ENCODE data around the gene BBX.

Gene BBX

DNA sequence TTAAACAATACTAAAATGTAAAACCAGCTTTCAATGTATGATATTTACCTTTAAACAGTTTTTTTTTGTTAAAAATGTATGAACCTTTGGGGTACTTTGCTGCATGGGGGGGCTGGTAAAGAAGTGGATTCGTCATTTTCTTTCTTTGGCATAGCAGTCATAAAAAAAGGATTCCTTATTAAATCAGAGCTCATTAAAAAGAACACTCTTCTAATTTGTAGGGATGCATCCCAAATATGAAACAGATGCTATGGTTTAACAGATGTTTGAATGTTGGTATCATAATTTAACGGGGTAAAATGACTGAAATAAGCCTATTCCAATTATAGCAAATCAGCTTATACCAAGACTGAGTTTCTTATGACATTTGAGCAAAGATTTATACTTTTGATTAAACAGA lies 234.4 kb downstream of the BBX start:
- no peak for DNase-seq

DNA sequence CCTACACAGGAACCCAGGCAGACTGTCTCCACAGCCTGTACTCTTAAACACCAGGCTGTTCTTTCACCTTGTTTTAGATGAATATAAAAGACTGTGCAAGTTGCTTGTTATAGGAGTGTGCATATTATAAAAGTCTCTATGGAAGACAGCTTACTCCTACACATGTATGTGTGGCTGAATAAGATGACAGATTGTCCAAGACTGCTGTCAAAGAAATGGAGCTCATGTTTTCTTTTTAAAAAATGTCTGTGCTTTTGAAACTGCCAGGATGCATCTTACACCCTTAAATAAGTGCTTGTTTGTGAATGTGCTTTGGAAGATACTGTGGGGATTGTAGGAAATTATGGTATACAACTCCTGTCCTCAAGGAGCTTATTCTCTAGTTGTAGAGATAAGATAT lies 237.4 kb downstream of the BBX start:
- no peak for DNase-seq

DNA sequence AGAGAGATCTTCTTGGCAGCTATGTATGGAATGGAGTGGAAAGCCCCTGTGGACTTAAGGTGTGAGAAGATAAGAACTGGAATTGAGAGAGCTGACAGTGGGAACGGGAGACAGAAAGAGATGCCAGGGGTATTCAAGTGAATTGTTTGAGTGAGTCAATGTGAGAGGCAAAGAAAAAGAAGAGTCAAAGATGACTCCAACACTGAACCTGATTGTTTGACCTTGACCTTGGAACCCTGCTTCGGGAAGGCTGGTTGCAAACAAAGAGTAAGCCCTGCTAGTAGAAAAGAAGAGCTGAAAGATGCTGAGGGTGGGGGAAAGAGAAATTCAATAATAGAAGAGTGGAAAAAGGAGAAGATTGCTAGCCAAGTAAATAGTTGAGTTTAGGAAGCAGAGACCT lies 238.6 kb downstream of the BBX start:
- DNase-seq = no peak

DNA sequence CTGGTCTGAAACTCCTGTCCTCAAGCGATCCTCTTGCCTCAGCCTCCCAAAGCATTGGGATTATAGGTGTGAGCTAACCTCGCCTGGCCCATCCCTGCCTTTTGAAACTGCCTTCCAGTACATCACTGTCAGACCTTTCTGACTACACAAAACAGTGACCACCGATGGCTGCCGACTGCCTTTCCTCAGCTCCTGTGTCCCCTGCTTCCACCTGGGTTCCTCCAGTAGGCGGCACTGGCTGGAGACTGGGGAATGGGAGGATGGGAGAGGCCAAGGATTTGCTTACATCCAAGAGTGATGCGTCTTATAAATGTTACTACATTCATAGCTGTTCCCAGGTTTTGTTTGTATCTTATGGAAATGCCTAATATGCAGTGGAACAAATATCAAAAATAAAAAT lies 242.8 kb downstream of the BBX start:
- DNase-seq = no peak

DNA sequence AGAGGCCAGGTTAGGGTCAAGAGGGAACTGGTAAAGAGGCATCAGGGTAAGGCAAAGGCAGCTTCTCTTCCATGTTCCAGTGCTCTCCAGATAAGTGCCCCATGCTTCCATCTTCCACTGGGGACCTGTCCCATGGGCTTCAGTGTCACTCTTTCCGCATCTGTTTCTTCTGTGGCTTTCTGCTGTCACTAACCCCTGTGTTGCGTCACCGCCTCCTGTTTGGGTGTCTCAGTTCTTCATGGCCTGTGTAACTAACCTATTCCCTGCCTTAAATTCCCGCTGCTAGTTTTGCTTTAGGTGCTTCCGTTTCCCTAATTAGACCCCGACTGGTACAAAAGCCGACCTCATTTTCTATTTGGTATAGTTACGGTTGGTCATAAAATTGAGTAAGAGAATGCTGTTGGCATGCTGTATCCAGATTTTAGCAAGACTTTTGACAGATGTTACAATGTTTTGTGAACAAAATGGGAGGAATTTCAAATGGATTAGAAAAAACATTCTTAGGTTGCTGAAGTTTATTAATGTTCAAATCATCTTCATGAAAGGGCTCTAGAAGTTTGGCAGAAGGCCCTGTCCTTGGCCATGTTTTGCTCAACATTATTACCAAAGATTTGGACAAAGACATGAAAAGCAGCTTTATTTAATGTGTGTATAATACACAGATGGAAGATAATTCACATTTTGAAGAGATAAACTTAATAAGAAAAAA lies 245.3 kb downstream of the BBX start:
- no peak for DNase-seq

DNA sequence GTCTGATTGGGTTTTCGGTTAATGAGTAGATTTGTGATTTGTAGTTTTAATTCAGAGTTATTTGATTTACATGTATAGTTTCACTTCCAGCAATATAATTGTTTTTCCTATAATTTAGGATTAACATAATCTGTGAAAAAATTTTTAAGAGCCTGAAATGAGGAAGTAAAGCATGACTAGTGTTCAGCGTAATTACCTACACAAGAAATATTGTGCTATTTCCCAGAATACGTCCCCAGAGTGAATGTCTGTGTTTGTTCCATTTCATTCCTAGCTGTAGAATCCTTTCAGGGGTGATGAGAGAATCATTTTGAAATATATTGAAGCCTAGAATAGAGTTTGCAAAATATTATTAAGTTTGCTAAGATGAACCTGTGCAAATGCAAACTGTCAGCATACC lies 247.1 kb downstream of the BBX start:
- no peak for DNase-seq

DNA sequence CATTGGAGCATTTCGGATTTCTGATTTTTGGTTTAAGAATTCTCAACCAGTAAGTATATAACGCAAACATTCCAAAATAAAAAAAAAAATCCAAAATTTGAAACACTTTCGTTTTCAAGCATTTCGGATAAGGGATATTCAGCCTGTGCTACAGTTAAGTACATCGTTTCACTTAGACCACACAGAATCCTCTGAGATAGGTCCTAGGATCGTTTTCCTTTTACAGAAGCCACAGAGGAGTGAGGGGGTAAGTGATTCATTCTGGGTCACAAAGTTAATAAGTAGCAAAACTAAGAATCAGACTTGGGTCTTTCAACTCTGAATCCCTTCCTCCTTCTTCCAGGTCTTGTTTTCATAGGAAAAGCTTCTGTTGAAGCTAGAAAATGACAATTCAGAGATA lies 249.3 kb downstream of the BBX start:
- DNase-seq = no peak

DNA sequence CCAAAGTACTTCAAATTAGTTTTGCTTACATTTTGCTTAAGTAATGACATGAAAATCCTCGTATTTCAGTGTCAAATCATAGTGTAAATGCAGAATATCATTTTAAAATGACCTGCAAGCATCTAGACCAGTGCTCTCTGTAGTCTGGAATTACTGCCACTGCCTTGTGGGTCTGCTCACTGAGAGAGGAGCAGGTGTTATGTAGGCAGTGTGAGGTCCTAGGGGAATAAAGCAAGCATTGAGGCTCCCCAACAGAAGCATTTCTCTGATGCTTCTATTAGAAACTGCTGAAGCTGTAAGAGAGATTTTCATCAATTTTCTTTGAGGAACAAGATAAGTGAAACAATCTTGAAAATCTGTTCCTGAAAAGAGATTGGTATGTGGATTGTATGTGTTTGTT lies 253.2 kb downstream of the BBX start:
- DNase-seq = no peak

DNA sequence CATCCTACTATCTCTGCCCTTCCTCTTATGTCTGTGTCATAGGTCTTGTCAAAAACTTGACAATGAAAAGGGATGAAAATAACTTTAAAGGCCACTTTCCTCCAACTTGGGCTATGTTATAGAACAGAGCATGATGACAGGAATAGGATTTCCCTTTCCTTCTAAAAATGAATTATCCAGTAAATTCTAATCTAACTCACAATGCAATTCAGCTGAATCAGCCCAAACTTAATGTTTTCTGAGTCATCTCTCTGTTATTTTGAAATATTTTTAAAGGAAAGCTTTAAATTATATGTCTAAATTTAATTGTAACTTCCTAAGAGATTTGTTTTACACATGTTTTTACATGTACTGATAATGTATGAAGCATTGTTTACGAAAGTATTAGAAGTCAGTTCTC lies 258.5 kb downstream of the BBX start:
- no peak for DNase-seq

DNA sequence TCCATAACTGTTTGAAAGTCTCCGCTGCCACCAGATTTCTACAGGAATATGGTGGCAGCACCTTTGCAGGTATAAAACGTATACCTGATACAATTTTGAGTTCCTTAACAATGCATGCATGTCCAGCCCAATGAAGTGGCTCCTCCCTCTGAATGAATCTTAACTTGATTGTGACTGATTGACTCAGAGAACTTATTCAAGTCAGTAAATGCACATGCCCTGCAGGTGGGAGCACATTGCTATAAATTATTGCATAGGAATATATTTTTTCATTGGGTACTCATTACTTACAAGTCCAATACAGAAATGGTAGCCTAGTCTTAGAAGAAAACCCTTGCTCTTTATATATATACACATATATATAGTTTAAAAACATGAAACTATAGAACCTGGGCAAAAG lies 259.3 kb downstream of the BBX start:
- DNase-seq = no peak

DNA sequence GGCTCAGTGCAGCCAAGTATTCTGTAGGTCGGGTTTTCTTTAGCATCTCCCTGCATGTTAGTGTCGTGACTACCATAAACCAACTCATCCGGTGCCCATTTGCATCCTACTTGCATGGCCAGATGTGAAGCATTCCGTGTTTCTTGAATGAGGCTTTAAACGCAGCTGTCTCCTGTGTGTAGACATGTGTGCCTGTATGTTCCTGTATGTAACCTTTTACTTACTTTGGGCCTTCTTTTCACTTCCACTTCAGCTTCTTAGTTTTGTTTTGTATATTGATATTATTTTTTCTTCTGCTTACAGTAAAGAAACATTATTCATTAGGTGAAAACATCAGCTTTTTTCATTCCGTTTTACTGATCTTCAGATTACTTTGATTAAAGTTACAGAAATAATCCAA lies 267.9 kb downstream of the BBX start:
- DNase-seq = no peak

DNA sequence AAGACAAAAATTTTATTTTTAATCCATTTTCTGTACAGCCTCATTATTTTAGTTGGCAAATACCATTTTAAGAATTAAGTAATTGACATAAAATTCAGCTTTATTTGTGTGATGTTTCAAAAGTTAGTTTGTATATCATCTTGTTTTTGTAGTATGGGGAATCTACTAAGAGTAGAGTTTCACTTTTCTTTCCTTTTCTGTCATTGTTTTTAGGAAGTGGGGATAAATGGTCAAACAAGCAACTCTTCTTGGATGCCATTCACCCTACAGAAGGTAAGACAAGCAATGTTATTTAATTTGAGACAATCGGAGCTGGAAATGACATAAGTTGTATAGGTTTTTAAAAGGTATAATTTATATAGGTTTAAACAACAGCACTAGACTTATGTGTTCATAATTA lies 268.3 kb downstream of the BBX start:
- no peak for DNase-seq

DNA sequence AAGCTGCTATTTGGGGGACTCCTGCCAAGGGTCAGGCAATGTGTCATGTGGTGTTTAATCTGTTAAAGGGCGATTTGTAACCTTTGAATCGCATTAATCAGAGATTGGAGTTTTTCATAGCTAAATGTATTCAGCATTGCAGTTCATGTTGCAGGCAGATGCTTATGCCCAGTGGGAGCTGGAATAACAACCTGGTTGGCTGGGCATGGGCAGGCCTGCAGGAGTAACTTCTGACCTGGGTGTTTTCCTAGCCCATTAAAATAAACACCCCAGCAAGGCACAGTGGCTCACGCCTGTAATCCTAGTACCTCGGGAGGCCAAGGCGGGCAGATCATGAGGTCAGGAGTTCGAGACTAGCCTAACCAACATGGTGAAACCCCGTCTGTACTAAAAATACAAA lies 268.7 kb downstream of the BBX start:
- no peak for DNase-seq

DNA sequence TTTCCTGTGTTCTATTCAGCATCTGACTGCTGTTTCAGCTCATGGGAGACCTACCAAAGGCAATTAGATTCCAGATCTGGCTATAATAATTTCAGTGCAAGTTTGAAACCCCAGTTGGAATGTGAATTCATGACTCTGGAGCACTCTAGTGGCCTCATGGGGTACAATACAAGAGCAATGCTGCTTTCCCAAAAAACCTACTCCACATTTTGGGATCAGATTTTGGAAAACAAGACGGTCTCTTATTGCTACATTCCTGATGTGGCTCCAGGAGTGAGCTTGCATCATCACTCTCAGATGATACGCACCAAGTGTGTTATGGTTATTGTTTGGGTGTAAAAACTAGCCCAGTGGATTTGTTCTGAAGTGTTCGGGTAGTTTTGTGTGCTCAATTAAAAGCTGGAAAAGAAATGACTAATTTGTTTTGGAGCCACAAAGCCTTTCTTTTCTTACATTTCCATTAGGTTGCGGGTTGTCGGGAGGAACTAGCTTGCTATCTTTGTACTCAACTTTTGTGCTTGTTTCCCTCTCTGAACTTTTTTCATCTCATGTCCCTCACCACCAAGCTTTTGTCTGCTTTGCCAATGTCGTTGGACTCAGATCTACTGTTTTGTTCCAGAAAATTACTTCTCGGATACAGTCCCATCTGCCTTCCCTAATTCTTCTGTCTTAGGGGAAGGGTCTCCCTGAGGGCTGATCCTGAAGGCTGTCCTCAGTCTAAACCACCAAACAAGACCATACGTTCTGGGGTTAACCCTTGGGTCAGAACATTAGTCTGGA lies 272.1 kb downstream of the BBX start:
- DNase-seq = no peak

DNA sequence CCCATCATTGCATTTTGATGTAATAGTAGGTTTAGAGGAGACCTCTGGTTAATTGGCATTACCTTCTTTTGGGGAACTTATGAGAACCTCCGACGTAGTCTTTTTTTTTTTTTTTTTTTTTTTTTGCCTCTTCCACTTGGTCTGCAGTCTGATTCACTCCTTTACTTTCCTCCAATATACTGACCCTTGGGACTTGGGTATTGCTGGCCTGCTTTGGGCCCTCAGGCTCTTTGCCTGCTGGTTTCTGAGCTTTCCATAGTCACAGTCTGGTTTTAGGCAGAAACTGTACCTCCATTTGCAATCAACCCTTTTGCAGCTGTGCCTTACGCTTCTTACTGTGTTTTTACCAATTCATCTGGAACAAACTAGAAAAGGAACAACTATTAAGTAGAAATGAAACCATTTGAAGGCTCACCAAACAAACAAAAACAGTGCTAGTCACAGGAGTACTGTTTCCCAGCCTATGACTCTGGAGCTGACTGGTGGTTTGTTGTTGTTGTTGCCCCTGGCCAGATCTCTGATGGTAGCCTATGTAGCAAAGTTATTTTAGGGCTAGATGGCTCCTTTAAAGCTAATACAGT lies 272.8 kb downstream of the BBX start:
- DNase-seq = no peak

DNA sequence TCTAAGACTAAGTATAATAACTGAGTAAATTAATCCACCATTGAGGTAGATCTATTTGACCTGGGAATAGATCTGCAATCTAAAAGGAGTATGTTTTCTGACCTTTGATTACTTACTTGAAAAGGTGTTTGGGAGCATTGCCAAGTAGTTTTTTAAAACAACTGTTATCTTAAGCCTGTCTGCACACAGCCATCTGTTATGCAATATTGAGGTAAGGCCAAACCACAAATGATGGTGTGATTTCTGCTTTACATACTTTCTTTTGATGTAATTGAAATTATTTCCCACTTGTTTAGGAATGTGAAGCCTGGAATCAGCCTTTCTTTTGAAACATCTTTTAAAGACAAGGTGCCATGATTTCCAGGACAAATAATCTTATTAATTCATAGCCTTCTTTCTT lies 274.0 kb downstream of the BBX start:
- DNase-seq = peak; percentile 8

DNA sequence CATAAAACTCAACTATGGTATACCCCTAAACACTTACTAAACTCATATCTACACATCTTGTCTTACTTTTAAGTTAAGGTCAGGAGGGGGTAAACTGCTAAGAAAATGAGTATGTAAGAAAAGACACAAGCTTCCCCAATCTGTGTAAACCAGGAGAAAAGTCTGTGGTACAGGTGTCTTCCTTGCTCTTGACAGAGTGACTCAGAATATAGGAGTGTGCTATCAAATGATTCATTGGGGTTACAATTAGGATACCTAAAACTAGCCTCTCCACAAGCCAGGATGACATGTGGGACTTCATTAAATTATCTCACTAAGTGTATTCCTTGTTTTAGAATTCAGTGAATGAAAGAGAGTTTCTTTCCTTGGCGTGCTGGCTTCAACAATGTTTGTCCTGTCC lies 274.8 kb downstream of the BBX start:
- no peak for DNase-seq

DNA sequence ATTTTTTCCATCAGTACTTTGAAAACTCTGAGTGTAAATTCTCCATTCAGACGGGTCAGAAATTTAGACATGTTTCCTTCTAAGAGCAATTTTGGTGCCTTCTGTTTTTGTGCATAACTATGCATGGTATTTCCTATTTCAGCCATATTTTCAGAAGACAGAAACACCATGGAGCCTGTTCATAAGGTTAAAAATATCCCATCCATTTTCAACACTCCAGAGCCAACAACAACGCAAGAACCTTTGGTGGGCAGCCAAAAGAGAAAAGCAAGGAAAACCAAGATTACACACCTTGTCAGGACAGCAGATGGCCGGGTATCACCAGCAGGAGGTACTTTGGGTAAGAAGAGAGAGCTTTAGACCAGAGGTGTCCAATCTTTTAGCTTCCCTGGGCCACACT lies 275.6 kb downstream of the BBX start:
- no peak for DNase-seq

DNA sequence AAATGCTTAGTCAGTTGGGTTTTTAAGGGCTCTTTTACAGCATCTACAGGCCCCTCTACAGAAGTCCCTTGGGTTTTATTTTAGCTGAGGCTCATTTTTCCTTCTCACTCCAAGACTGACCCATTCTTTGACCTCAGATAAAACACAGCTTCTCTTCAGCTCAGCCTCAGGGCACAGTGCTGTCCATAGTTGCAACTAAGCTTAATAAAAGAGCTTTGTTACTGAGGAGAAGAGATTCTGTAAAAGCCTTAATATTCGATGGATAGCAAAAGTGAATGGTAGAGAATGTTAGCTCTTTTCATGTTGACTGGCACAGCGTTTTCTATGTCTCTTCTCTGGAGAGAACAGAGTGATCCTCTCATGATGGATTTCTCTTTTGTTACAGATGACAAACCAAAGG lies 277.9 kb downstream of the BBX start:
- no peak for DNase-seq

DNA sequence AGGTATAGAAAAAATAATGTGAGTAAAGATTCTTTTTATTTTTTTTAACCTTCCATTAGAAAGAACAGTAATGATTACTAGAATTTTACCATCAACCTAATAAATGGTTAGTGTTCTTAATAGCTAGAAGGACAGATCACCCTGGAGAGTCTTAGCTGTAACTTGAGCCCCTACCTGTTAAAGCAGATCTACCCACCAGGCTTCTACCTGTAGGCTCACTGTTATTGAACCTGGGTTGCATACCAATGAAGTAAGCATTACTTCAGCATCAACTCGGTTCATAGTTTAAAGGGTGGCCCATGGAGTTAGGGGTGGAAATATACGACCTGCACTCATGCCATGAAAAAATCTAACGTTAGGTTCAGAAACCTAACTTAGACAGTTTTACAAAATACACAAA lies 280.4 kb downstream of the BBX start:
- DNase-seq = no peak

DNA sequence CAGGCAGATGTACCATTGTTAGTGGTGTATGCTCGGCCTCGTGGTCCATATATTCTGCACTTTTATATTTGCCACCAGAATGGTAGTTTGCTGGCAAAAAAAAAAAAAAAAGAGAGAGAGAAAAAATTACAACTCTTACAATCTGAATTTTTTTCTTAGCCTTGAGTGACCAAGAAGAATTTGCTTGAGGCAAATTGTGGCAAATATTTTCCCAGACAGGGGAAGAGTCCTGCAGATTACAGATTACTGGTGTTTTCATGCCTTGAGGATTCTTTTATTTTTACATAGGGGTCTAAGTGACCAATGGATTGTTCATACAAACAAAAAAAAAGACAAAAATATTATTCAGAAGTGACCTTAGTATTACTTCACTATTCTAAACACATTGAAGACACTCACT lies 283.3 kb downstream of the BBX start:
- DNase-seq = no peak

DNA sequence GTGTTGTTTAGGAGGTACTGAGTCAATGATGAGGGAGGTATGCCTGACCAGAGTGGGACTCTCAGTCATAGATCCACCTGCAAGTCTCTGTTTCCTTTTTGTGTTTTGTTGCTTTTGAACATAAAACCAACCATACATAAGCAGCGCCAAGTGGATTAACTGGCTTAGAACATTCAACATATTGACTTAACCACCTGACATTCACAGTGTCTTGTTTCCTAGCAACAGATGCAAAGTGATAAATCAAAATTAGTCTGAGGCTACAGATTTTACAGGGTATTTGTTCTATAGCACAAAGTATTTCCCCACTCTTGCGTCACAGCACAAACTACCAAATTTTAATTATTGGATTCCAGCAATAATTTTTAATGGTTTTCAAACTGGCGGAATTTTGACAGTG lies 283.8 kb downstream of the BBX start:
- no peak for DNase-seq

DNA sequence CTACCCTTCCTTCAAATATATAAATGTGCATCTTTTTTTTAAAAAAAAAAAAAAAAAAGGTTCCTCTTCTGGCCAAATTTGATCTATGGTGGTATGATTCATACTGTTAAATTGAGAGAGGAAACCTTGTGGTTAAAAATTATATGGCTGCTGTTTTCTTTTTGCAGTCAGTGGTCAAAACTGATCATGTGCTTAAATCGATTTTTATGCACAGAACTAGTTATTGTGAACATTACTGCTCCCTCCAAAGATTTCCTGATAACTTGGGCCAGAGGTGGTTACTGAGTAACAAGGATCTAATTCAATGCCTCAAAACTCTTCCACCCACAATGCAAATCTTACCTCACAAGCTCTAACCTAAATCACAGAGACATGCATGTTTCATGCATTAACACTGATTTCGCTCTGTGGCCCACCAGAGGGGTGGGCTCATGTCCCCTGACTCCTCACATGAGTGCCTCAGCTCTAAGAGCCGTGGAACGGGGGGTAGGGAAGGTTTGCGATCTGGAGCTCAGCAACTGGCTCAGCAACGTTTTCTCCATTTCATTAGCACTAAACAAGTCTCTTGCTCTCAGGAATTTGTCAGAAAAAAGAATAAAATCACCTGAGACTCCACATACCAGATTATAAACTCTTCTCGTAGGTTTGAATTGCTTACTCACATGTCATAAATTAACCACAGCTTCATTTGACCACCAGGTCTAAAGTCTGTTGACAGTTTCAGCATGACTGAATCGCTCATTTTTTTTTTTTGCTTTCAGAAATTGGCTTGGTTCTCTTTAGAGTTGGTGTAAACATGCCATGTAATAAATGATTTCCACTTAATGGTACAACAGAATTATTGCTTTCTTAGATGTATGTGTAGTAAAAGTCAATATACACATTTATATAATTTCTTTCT lies 287.7 kb downstream of the BBX start:
- DNase-seq = no peak

DNA sequence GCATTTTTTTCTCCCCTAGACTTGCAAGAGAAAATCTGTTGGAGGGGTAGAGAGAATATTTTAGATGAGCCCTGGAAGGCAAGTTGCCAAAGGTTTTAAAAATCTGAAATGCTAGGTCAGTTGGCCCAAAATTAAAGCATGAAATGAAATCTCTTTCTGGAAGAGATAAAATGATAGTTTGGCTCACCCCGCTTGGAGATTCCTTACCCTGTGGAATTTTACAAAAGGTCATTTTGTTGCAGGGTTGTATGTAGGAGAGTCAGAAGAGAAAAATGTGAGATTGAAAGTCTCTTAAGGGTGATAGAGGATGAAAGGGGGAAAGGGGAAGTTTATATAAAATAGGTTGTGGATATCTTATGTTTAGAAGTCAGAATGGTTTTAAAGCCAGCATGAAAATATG lies 290.3 kb downstream of the BBX start:
- DNase-seq = no peak

Data from CD4-positive, alpha-beta T cell treated with Interleukin-4 for 4 hours (primary cell).